ENCODE measurements around the gene KIR3DL1.
"Not testable (repeated sequence)": the region's sequence is repeated elsewhere in the genome, so short reads cannot be mapped to it uniquely, and the experiment has no call there.

DNA sequence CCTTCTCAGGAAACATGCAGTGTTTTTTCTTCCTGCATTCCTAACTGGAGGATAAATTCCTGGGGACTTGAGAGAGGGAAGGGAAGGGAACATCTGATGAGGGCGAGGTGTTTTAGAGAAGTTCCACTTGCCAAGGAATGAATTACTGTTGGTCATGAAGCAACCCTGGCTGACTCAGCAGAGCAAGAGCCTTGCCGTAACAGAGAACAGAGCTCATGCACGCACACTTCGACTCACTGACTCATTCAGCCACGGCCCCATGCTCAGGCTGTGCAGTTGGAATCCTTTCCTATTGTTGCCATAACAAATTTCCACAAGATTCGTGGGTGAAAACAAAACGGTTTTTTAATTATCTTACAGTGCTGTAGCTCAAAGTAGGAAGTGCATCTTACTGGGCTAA lies 9.1 kb downstream of the KIR3DL1 start:
- not testable (repeated sequence) for TF ChIP-seq EZH2 (optimal IDR thresholded peaks at IDR 0.05; ENCODE audit: low read depth, low read length); EZH2phosphoT487 (IDR thresholded peaks at IDR 0.05; ENCODE audit: low read length)
- TF ChIP-seq, protein P1, sequence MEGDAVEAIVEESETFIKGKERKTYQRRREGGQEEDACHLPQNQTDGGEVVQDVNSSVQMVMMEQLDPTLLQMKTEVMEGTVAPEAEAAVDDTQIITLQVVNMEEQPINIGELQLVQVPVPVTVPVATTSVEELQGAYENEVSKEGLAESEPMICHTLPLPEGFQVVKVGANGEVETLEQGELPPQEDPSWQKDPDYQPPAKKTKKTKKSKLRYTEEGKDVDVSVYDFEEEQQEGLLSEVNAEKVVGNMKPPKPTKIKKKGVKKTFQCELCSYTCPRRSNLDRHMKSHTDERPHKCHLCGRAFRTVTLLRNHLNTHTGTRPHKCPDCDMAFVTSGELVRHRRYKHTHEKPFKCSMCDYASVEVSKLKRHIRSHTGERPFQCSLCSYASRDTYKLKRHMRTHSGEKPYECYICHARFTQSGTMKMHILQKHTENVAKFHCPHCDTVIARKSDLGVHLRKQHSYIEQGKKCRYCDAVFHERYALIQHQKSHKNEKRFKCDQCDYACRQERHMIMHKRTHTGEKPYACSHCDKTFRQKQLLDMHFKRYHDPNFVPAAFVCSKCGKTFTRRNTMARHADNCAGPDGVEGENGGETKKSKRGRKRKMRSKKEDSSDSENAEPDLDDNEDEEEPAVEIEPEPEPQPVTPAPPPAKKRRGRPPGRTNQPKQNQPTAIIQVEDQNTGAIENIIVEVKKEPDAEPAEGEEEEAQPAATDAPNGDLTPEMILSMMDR (IDR thresholded peaks at IDR 0.05; ENCODE audit: low read length) = not testable (repeated sequence)
